Measurements from ENCODE around the gene SECTM1. TPM values are rescaled to one million over a fixed set of nuclear protein-coding genes. Genes with fewer than 3 reads are reported as not detected.

SECTM1 gene
- total RNA-seq, 1 donor from 2014 or later, result not detected

DNA sequence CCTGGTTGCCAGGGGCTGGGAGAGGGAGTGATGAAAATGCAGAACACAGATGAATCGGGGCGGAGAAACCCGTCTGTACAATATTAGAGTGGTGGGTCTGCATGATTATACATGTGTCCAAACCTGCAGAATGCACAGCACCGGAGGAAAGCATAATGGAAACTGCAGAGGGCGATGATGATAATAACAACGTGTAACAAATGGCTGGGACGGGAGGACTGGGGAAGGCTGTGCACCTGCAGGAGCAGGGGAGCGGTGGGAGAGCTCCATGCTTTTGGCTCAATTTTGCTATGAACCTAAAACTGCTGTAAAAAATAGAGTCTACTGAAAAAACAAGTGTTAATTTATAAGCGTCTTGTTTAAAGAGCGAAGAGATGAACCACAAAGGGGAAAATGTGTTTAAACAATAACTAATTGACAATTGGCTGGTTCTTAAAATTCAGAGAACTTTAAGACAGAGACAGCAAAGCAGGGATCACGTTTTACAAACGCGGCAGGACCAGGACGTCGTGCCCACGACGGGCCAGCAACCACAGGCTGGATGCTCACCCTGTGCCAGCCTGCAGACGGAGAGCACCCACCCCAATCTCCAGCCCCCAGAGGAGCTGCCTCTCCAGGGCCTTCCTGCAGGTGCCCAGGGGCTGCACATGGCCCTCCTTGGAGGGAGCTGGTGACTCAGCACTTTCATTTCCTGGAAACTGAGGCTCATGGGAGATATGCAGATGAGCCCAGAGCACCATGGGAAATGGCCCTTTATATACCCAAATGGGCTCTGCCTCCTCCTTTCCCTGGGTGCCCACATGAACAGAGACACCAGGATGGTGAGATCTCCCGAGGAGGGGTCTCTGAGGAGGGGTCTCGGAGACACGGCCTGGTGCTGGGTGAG lies 25.1 kb upstream of the SECTM1 start, which contains the start of gene TEX19:
Gene TEX19 (plus strand): TSS at position 783 of the 886 bp plus-strand sequence. CDS start 2,904 bp downstream, outside the sequence.
- no peaks in the 10 kb centered on the region for H3K9me3 Mint-ChIP-seq (ENCODE audit: low read depth)
- H3K4me3 Mint-ChIP-seq (ENCODE audit: low read depth), result no peak within 1 kb of the TSS
- DNase-seq (ENCODE audit: low spot score, unreplicated experiment), result no peak
- H3K4me1 Mint-ChIP-seq (ENCODE audit: low read depth), result peaks cover 4% of the 10 kb centered on the region
- no peak within 1 kb of the TSS for H3K27ac Mint-ChIP-seq
- TF ChIP-seq CTCF (IDR thresholded peaks at IDR 0.05; ENCODE audit: unreplicated experiment), result no peak
- H3K36me3 Mint-ChIP-seq (ENCODE audit: insufficient read depth), result no peaks in the 10 kb centered on the region
- H3K27me3 Mint-ChIP-seq, result peaks cover 22% of the 10 kb centered on the region

DNA sequence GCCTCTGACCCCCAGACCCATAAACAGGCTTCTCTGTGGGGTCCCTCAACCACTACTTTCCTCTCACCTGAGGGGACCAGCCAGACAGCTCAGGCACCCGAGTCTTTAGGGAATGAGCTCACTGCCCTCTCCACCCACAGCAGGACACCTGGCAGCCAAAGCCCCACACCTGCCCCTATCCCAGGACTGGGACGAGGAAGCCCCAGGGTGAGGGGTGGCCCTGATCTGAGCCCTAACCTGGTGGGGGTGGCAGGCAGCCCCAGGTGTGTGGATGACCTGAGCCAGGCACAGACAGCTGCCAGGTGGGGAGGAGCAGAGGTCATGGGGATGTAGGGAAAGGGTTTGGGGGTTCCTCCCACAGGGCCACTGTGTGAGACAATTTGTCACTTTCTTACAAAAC lies 23.8 kb upstream of the SECTM1 start:
- Mint-ChIP-seq H3K9me3 (ENCODE audit: low read depth) (no peaks in the 10 kb centered on the region), H3K4me3 (ENCODE audit: low read depth) (no peak overlapping the region), H3K27ac (no peak overlapping the region), H3K36me3 (ENCODE audit: insufficient read depth) (no peaks in the 10 kb centered on the region), H3K27me3 (peaks cover 17% of the 10 kb centered on the region), H3K4me1 (ENCODE audit: low read depth) (peaks cover 4% of the 10 kb centered on the region)
- DNase-seq (ENCODE audit: low spot score, unreplicated experiment), result no peak
- no peak for TF ChIP-seq CTCF (IDR thresholded peaks at IDR 0.05; ENCODE audit: unreplicated experiment)

DNA sequence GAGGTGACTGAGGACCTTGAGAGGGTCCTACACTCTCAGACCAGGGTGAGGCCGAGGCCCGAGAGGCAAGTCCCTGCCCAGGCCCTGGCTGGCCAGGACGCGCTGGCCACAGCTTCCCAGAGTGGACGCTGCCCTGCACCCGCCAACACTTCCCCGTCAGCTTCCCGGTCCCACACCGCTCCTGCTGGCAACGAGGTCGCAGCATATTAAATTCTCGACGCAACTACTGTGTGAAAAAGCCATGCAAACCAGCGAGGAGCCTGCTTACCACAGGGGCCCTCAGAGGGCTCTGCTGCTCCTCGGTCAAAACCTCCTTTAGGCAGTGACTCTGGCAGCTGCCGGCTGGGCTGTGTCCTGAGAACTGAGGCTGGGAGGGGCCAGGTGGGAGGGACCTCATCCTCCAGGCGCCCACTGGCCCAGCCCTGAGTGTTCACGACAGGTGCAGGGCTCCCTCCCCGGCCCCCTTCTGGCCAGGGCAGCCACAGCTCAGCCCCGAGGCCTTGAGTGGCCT lies 23.3 kb upstream of the SECTM1 start:
- DNase-seq (ENCODE audit: low spot score, unreplicated experiment), result no peak
- no peaks in the 10 kb centered on the region for H3K36me3 Mint-ChIP-seq (ENCODE audit: insufficient read depth)
- H3K27me3 Mint-ChIP-seq, result peaks cover 15% of the 10 kb centered on the region
- TF ChIP-seq CTCF (IDR thresholded peaks at IDR 0.05; ENCODE audit: unreplicated experiment), result no peak
- H3K4me3 Mint-ChIP-seq (ENCODE audit: low read depth), result no peak overlapping the region
- no peak overlapping the region for H3K27ac Mint-ChIP-seq
- peaks cover 4% of the 10 kb centered on the region for H3K4me1 Mint-ChIP-seq (ENCODE audit: low read depth)
- no peaks in the 10 kb centered on the region for H3K9me3 Mint-ChIP-seq (ENCODE audit: low read depth)

DNA sequence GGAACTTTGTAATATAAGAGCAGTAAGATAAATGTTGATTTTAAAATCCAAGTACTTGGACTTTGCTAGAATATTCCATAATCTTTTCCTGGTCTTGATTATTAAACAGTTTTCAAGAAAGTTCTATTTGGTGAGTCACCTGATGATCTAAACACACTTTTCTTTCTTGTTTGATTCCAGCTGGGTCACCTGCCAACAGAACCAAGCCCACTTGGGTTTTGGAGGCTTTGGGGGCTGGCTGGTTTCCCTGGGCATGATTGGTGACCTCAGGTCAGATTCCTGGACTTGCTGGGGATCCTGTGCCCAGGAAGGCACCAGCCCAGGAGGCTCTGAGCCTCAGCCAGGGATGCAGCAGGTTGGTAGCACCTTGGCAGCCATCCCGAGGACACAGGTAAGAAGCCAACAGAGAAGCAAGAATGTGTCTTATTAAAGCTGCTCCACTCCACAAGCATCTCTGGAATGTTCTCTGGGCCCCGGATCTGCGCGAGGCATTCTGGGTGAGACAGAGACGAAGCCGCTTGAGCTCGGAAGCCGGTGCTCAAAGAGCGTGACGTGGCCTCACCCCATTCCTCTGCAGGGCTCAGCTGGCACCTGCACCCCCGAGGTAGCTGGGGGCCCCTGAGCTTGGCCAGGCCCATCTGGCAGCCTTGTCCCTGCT lies 22.3 kb upstream of the SECTM1 start:
- Mint-ChIP-seq H3K9me3 (ENCODE audit: low read depth) (no peaks in the 10 kb centered on the region), H3K36me3 (ENCODE audit: insufficient read depth) (no peaks in the 10 kb centered on the region), H3K27me3 (peaks cover 12% of the 10 kb centered on the region), H3K4me3 (ENCODE audit: low read depth) (no peak overlapping the region), H3K27ac (no peak overlapping the region), H3K4me1 (ENCODE audit: low read depth) (peaks cover 5% of the 10 kb centered on the region)
- DNase-seq (ENCODE audit: low spot score, unreplicated experiment), result no peak
- no peak for TF ChIP-seq CTCF (IDR thresholded peaks at IDR 0.05; ENCODE audit: unreplicated experiment)

GRCh38 chr17:82354804-82355308 lies 21.3 kb upstream of the SECTM1 start:
- Mint-ChIP-seq H3K27ac (no peak overlapping the region), H3K27me3 (peaks cover 12% of the 10 kb centered on the region), H3K4me3 (ENCODE audit: low read depth) (no peak overlapping the region), H3K36me3 (ENCODE audit: insufficient read depth) (no peaks in the 10 kb centered on the region), H3K9me3 (ENCODE audit: low read depth) (no peaks in the 10 kb centered on the region), H3K4me1 (ENCODE audit: low read depth) (peaks cover 5% of the 10 kb centered on the region)
- DNase-seq (ENCODE audit: low spot score, unreplicated experiment), result no peak
- TF ChIP-seq CTCF (IDR thresholded peaks at IDR 0.05; ENCODE audit: unreplicated experiment), result no peak
